Fibroblast of lung (primary cell): ENCODE results near the gene GCLM. TPM values are rescaled to one million over a fixed set of nuclear protein-coding genes. Genes with fewer than 3 reads are reported as not detected.
"Not testable (repeated sequence)": the region's sequence is repeated elsewhere in the genome, so short reads cannot be mapped to it uniquely, and the experiment has no call there.

Experiments used
- DNase-seq, 2 donors: peaks; one replicate each; pipeline versions ENCODE4 v3.0.0 to v3.0.0-alpha.2; 2010; ENCODE audit warnings: low read depth in 2 of 2
- H2AFZ ChIP-seq: 2 replicates; pipeline ENCODE4 v1.5.1; 2012; ENCODE audit warnings: low read length, control low read depth, inconsistent platforms
- H3K27ac ChIP-seq: 2 replicates; pipeline ENCODE4 v1.5.1; 2011; ENCODE audit warnings: low read length, control low read depth; ENCODE audit not compliant: insufficient read depth
- H3K27me3 ChIP-seq: 2 replicates; pipeline ENCODE4 v1.5.1; 2011; ENCODE audit warnings: mild to moderate bottlenecking, low read length; ENCODE audit not compliant: control insufficient read depth, insufficient read depth
- H3K36me3 ChIP-seq: 2 replicates; pipeline ENCODE4 v1.5.1; 2011; ENCODE audit warnings: low read length; ENCODE audit not compliant: control insufficient read depth, insufficient read depth
- H3K4me1 ChIP-seq: 2 replicates; pipeline ENCODE4 v1.5.1; 2011; ENCODE audit warnings: low read length; ENCODE audit not compliant: control insufficient read depth, insufficient read depth; ENCODE audit errors: extremely low read depth
- H3K4me2 ChIP-seq: 2 replicates; pipeline ENCODE4 v1.5.1; 2011; ENCODE audit warnings: low read length, control low read depth; ENCODE audit not compliant: insufficient read depth; ENCODE audit errors: extremely low read depth
- H3K4me3 ChIP-seq, 4 experiments: fragments of 200-600 bp in 1 of 4; sonication (generic) in 1 of 4; replicated peaks in 1 of 4; 2 replicates each; pipeline ENCODE4 v1.5.1; 2011 to 2016; ENCODE audit warnings: low read length in 4 of 4, low read depth in 3 of 4, mild to moderate bottlenecking in 3 of 4, control low read depth in 2 of 4, inconsistent platforms in 1 of 4, mixed read lengths in 1 of 4; ENCODE audit not compliant: insufficient read depth in 1 of 4; ENCODE audit errors: control extremely low read depth in 1 of 4
- H3K79me2 ChIP-seq: 2 replicates; pipeline ENCODE4 v1.5.1; 2012; ENCODE audit warnings: mild to moderate bottlenecking, low read length, inconsistent platforms; ENCODE audit not compliant: control insufficient read depth, insufficient read depth
- H3K9ac ChIP-seq: 2 replicates; pipeline ENCODE4 v1.5.1; 2011; ENCODE audit warnings: mild to moderate bottlenecking, low read length, control low read depth; ENCODE audit not compliant: insufficient read depth
- H3K9me3 ChIP-seq: 2 replicates; pipeline ENCODE4 v1.5.1; 2012; ENCODE audit warnings: low read depth, low read length; ENCODE audit not compliant: control insufficient read depth, insufficient read depth
- H4K20me1 ChIP-seq: 2 replicates; pipeline ENCODE4 v1.5.1; 2011; ENCODE audit warnings: low read length; ENCODE audit not compliant: control insufficient read depth, insufficient read depth; ENCODE audit errors: extremely low read depth
- EZH2 ChIP-seq: IDR thresholded peaks from 2 replicates; pipeline ENCODE4 v1.5.1; 2012; ENCODE audit warnings: low read length, control low read depth, mild to moderate bottlenecking; ENCODE audit errors: missing control alignments
- polyA plus RNA-seq, 2 donors: library from polyadenylated mRNA; depleted of rRNA in 1 of 2; stranded (reverse) in 1 of 2; unstranded in 1 of 2; fragments of >200 nt; gene quantifications; 2 replicates each; pipeline ENCODE4 v1.2.1, GENCODE V29; 2011 to 2012; ENCODE audit warnings: missing spikeins in 1 of 2
- total RNA-seq: library from RNA; depleted of rRNA; stranded (reverse); fragments of >200 nt; gene quantifications from 2 replicates; pipeline ENCODE4 v1.2.1, GENCODE V29; 2014
- TF ChIP-seq, protein P1 (sequence below), 2 donors: IDR thresholded peaks in 1 of 2; conservative IDR thresholded peaks in 1 of 2; 1 replicate in 1 of 2; 2 replicates in 1 of 2; pipeline ENCODE4 v1.5.1; 2011 to 2012; ENCODE audit warnings: low read length in 2 of 2, control low read depth in 1 of 2, inconsistent platforms in 1 of 2, low read depth in 1 of 2, mild to moderate bottlenecking in 1 of 2

Gene GCLM
- total and polyA plus RNA-seq, 2 donors (not counting 1 experiment from before 2014, with no cell fraction given): 28.6 to 45.4 TPM

GRCh38 chr1:93874025-93874651 lies 35.1 kb downstream of the GCLM start:
- Histone ChIP-seq H3K27ac (no peak overlapping the region), H3K4me1 (peaks cover 4% of the 10 kb centered on the region), H3K9me3 (no peaks in the 10 kb centered on the region), H2AFZ (no peak overlapping the region), H3K9ac (no peak overlapping the region), H3K27me3 (no peaks in the 10 kb centered on the region), H4K20me1 (peaks cover 3% of the 10 kb centered on the region), H3K4me3 (no peak overlapping the region), H3K79me2 (peaks cover 31% of the 10 kb centered on the region), H3K36me3 (peaks cover 12% of the 10 kb centered on the region), H3K4me2 (no peak overlapping the region)
- peak; percentile 22 to 55 for DNase-seq
- TF ChIP-seq, protein P1, sequence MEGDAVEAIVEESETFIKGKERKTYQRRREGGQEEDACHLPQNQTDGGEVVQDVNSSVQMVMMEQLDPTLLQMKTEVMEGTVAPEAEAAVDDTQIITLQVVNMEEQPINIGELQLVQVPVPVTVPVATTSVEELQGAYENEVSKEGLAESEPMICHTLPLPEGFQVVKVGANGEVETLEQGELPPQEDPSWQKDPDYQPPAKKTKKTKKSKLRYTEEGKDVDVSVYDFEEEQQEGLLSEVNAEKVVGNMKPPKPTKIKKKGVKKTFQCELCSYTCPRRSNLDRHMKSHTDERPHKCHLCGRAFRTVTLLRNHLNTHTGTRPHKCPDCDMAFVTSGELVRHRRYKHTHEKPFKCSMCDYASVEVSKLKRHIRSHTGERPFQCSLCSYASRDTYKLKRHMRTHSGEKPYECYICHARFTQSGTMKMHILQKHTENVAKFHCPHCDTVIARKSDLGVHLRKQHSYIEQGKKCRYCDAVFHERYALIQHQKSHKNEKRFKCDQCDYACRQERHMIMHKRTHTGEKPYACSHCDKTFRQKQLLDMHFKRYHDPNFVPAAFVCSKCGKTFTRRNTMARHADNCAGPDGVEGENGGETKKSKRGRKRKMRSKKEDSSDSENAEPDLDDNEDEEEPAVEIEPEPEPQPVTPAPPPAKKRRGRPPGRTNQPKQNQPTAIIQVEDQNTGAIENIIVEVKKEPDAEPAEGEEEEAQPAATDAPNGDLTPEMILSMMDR (conservative IDR thresholded peaks at IDR 0.05 in 1 of 2, IDR thresholded peaks at IDR 0.05 in 1 of 2; ENCODE audit: low read depth in 1 of 2, low read length in 2 of 2): peak; percentile 54 to 61
- no peak for TF ChIP-seq EZH2

DNA sequence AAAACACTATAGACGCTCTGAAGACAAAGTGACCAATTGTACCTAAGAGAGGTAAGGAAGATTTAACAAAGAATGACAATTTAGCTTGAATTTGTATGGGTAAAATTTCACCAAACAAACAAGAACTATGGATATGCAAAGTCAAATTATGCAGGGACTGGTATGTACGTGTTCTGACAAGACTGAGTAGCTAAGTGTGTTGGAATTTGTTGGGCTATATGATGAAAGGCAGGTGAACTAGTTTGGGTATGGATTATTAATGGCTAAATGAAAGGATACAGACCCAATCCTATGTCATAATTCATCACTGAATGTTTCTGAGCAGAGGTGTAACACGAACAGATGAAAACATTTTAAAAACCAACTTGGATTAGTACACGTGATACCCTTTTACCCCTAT lies 37.9 kb downstream of the GCLM start:
- H4K20me1 ChIP-seq: no peaks in the 10 kb centered on the region
- H3K36me3 ChIP-seq: peaks cover 5% of the 10 kb centered on the region
- no peak overlapping the region for H3K9ac ChIP-seq
- H3K4me2 ChIP-seq: no peak overlapping the region
- no peak overlapping the region for H3K27ac ChIP-seq
- H3K9me3 ChIP-seq: no peaks in the 10 kb centered on the region
- H3K4me1 ChIP-seq: no peaks in the 10 kb centered on the region
- TF ChIP-seq, protein P1 (conservative IDR thresholded peaks at IDR 0.05 in 1 of 2, IDR thresholded peaks at IDR 0.05 in 1 of 2; ENCODE audit: low read depth in 1 of 2, low read length in 2 of 2): no peak
- H3K79me2 ChIP-seq: peaks cover 5% of the 10 kb centered on the region
- H3K27me3 ChIP-seq: no peaks in the 10 kb centered on the region
- H2AFZ ChIP-seq: no peak overlapping the region
- no peak overlapping the region for H3K4me3 ChIP-seq
- no peak for DNase-seq

DNA sequence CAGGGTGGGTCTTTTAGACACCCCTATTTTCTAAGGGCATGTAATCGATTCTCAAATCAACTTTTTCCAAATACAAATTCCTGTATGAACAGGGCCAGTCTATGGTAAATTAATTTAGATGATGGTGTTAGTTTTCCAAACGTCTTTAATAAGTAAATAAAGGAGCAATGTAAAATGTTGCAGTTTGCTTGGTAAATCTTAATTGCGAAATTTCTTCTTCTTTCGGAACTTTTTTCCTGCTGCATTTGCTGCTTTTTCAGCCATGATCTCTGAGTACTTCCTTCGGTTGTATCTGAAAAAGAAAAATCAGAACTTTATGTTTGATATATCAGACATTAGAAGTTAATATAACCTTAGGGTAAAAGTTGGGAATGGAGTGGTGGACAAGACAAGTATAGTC lies 39.6 kb downstream of the GCLM start:
- Histone ChIP-seq H4K20me1 (no peaks in the 10 kb centered on the region), H3K9ac (no peak overlapping the region), H3K79me2 (no peaks in the 10 kb centered on the region), H3K27me3 (no peaks in the 10 kb centered on the region), H3K36me3 (peaks cover 5% of the 10 kb centered on the region), H3K4me2 (no peak overlapping the region), H3K9me3 (no peaks in the 10 kb centered on the region), H3K4me1 (no peaks in the 10 kb centered on the region), H2AFZ (no peak overlapping the region), H3K27ac (no peak overlapping the region), H3K4me3 (no peak overlapping the region)
- no peak for TF ChIP-seq EZH2
- TF ChIP-seq, protein P1 (conservative IDR thresholded peaks at IDR 0.05 in 1 of 2, IDR thresholded peaks at IDR 0.05 in 1 of 2; ENCODE audit: low read depth in 1 of 2, low read length in 2 of 2): no peak
- DNase-seq: no peak

- H3K27me3 ChIP-seq, H3K36me3 ChIP-seq, H4K20me1 ChIP-seq, DNase-seq, H3K9ac ChIP-seq, H3K79me2 ChIP-seq, H3K4me2 ChIP-seq, H2AFZ ChIP-seq, H3K4me3 ChIP-seq, H3K4me1 ChIP-seq, H3K27ac ChIP-seq, H3K9me3 ChIP-seq: not testable (repeated sequence)
These were observed 40.7 kb downstream of the GCLM start for GRCh38 chr1:93868492-93868891.
